Esophagus squamous epithelium (tissue), 4 donors: Measurements from ENCODE around the gene AP3D1.
"Not testable (repeated sequence)": the region's sequence is repeated elsewhere in the genome, so short reads cannot be mapped to it uniquely, and the experiment has no call there.

Experiments used
- POLR2A ChIP-seq, 4 donors: fragments of 450-650 bp; IDR thresholded peaks; one replicate each; pipeline ENCODE4 v1.6.1; 2017; ENCODE audit warnings: antibody characterized with exemption in 4 of 4, mild to moderate bottlenecking in 4 of 4, moderate library complexity in 3 of 4
- TF ChIP-seq, protein P1 (sequence below), 6 experiments: fragments of 450-650 bp in 4 of 6; fragments of 200-600 bp in 2 of 6; sonication (generic) in 2 of 6; IDR thresholded peaks; one replicate each; pipeline ENCODE4 v1.5.1; 2016 to 2019; ENCODE audit warnings: antibody characterized with exemption in 6 of 6, mild to moderate bottlenecking in 4 of 6, moderate library complexity in 4 of 6

DNA sequence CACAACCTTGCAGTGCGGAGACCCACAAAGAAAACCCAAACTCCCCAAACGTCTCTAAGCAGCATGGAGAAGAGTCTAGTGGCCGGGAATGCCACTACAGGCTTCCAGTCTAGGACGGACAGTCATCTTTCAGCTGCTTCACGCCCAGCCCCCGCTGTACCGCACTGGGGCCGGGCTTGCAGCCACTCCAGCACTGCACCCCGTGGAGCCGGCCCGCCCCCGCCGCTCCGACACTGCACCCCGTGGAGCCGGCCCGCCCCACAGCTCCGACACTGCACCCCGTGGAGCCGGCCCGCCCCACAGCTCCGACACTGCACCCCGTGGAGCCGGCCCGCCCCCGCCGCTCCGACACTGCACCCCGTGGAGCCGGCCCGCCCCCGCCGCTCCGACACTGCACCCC, 23.1 kb downstream of the AP3D1 start:
- TF ChIP-seq, protein P1, sequence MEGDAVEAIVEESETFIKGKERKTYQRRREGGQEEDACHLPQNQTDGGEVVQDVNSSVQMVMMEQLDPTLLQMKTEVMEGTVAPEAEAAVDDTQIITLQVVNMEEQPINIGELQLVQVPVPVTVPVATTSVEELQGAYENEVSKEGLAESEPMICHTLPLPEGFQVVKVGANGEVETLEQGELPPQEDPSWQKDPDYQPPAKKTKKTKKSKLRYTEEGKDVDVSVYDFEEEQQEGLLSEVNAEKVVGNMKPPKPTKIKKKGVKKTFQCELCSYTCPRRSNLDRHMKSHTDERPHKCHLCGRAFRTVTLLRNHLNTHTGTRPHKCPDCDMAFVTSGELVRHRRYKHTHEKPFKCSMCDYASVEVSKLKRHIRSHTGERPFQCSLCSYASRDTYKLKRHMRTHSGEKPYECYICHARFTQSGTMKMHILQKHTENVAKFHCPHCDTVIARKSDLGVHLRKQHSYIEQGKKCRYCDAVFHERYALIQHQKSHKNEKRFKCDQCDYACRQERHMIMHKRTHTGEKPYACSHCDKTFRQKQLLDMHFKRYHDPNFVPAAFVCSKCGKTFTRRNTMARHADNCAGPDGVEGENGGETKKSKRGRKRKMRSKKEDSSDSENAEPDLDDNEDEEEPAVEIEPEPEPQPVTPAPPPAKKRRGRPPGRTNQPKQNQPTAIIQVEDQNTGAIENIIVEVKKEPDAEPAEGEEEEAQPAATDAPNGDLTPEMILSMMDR (IDR thresholded peaks at IDR 0.05), result not testable (repeated sequence)
- not testable (repeated sequence) for TF ChIP-seq POLR2A (IDR thresholded peaks at IDR 0.05)
